ENCODE results near the gene TMEM131.

DNA sequence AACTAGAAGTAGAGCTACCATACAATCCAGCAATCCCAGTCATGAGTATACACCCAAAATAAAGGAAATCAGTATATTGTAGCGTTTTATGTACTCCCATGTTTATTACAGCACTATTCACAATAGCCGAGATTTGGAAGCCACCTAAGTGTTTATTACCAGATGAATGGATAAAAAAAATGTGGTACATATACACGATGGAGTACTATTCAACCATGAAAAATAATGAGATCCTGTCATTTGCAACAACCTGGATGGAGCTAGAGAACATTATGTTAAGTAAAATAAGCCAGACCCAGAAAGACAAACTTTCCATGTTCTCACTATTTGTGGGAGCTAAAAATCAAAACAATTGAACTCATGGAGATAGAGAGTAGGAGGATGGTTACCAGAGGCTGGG lies 131.9 kb downstream of the TMEM131 start:
- TF ChIP-seq, protein P1, sequence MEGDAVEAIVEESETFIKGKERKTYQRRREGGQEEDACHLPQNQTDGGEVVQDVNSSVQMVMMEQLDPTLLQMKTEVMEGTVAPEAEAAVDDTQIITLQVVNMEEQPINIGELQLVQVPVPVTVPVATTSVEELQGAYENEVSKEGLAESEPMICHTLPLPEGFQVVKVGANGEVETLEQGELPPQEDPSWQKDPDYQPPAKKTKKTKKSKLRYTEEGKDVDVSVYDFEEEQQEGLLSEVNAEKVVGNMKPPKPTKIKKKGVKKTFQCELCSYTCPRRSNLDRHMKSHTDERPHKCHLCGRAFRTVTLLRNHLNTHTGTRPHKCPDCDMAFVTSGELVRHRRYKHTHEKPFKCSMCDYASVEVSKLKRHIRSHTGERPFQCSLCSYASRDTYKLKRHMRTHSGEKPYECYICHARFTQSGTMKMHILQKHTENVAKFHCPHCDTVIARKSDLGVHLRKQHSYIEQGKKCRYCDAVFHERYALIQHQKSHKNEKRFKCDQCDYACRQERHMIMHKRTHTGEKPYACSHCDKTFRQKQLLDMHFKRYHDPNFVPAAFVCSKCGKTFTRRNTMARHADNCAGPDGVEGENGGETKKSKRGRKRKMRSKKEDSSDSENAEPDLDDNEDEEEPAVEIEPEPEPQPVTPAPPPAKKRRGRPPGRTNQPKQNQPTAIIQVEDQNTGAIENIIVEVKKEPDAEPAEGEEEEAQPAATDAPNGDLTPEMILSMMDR (IDR thresholded peaks at IDR 0.05; ENCODE audit: low read depth, low read length), result no peak
- no peak for TF ChIP-seq POLR2A (IDR thresholded peaks at IDR 0.05; ENCODE audit: extremely low read depth, insufficient read length)
- TF ChIP-seq, protein P2, sequence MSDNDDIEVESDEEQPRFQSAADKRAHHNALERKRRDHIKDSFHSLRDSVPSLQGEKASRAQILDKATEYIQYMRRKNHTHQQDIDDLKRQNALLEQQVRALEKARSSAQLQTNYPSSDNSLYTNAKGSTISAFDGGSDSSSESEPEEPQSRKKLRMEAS (IDR thresholded peaks at IDR 0.05; ENCODE audit: low read depth, low read length), result no peak
- no peak for TF ChIP-seq MYC (IDR thresholded peaks at IDR 0.05; ENCODE audit: low read depth, low read length)

All from NB4 (cell line).